ENCODE results near the gene SPTBN1. TPM values are rescaled to one million over a fixed set of nuclear protein-coding genes. Genes with fewer than 3 reads are reported as not detected.

SPTBN1 gene
- total and polyA plus RNA-seq, 2 of the 13 experiments (the other 11 are each of a cell fraction or from before 2014, with no cell fraction given), result 123 to 299 TPM

DNA sequence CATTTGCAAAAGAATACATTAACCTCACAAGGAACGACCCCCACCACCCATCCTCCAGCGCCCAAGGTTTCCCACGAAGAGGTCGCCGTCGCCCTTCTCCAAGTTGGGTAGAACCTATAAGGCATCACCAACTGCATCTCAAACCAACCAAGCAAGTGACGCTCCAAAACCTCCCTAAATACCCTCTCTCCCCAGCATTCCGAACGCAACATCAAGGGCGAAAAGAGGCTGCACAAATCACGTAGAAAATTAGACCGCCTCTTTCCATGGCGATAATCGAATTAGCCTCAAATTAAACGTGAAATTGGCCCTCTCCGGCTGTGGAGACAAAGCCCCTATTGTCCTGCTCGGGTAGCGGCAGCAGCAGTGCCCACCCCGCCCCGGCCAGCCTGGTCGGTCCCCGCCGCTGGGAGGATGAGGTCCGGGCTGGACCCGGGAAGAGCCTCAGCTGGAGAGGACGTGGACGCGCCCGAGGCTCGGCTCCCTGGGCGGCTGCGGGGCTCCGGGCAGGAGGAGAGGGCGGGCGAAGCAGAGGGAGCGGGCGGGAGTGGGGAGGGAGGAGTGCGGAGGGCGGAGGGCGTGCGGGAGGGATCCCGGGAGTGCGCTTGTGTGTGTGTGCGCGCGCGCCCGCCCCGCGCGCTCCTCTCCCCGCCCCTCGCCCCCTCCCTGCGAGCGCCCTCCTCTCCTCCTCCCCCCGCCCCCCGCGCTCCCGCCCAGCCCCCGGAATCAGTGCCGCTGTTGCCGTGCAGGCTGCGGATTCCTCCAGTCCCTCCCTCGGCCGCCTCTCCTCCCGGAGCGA is at the start of gene SPTBN1 (continued):
- TF ChIP-seq, protein P1, sequence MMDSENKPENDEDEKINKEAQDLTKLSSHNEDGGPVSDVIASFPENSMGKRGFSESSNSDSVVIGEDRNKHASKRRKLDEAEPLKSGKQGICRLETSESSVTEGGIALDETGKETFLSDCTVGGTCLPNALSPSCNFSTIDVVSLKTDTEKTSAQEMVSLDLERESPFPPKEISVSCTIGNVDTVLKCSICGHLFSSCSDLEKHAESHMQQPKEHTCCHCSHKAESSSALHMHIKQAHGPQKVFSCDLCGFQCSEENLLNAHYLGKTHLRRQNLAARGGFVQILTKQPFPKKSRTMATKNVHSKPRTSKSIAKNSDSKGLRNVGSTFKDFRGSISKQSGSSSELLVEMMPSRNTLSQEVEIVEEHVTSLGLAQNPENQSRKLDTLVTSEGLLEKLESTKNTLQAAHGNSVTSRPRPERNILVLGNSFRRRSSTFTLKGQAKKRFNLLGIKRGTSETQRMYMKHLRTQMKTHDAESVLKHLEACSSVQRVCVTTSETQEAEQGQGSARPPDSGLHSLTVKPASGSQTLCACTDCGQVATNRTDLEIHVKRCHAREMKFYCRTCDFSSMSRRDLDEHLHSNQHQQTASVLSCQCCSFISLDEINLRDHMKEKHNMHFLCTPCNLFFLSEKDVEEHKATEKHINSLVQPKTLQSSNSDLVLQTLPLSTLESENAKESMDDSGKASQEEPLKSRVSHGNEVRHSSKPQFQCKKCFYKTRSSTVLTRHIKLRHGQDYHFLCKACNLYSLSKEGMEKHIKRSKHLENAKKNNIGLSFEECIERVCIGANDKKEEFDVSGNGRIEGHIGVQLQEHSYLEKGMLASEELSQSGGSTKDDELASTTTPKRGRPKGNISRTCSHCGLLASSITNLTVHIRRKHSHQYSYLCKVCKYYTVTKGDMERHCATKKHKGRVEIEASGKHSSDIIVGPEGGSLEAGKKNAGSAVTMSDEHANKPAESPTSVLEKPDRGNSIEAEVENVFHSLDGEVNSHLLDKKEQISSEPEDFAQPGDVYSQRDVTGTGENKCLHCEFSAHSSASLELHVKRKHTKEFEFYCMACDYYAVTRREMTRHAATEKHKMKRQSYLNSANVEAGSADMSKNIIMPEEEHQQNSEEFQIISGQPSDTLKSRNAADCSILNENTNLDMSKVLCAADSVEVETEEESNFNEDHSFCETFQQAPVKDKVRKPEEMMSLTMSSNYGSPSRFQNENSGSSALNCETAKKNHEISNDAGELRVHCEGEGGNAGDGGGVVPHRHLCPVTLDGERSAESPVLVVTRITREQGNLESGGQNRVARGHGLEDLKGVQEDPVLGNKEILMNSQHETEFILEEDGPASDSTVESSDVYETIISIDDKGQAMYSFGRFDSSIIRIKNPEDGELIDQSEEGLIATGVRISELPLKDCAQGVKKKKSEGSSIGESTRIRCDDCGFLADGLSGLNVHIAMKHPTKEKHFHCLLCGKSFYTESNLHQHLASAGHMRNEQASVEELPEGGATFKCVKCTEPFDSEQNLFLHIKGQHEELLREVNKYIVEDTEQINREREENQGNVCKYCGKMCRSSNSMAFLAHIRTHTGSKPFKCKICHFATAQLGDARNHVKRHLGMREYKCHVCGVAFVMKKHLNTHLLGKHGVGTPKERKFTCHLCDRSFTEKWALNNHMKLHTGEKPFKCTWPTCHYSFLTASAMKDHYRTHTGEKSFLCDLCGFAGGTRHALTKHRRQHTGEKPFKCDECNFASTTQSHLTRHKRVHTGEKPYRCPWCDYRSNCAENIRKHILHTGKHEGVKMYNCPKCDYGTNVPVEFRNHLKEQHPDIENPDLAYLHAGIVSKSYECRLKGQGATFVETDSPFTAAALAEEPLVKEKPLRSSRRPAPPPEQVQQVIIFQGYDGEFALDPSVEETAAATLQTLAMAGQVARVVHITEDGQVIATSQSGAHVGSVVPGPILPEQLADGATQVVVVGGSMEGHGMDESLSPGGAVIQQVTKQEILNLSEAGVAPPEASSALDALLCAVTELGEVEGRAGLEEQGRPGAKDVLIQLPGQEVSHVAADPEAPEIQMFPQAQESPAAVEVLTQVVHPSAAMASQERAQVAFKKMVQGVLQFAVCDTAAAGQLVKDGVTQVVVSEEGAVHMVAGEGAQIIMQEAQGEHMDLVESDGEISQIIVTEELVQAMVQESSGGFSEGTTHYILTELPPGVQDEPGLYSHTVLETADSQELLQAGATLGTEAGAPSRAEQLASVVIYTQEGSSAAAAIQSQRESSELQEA (CRISPR knock-in tag; IDR thresholded peaks at IDR 0.05; ENCODE audit: not compliant biosample characterization), result peak; percentile 64
- 0 out of 2 replicates have a peak, but pooled peaks have one; percentile 2 for TF ChIP-seq ZNF121 (CRISPR knock-in tag; IDR thresholded peaks at IDR 0.05)
- no peak for TF ChIP-seq RARG (CRISPR knock-in tag; IDR thresholded peaks at IDR 0.05; ENCODE audit: low read depth)
- TF ChIP-seq, protein P2, sequence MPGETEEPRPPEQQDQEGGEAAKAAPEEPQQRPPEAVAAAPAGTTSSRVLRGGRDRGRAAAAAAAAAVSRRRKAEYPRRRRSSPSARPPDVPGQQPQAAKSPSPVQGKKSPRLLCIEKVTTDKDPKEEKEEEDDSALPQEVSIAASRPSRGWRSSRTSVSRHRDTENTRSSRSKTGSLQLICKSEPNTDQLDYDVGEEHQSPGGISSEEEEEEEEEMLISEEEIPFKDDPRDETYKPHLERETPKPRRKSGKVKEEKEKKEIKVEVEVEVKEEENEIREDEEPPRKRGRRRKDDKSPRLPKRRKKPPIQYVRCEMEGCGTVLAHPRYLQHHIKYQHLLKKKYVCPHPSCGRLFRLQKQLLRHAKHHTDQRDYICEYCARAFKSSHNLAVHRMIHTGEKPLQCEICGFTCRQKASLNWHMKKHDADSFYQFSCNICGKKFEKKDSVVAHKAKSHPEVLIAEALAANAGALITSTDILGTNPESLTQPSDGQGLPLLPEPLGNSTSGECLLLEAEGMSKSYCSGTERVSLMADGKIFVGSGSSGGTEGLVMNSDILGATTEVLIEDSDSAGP (CRISPR knock-in tag; IDR thresholded peaks at IDR 0.05; ENCODE audit: borderline replicate concordance), result peak; percentile 74; the same call in 1 of the 2 replicates
- TF ChIP-seq MXI1 (IDR thresholded peaks at IDR 0.05; ENCODE audit: borderline replicate concordance, low read depth, low read length), result peak; percentile 25; the same call in 1 of the 3 replicates
- TF ChIP-seq SRSF4 (IDR thresholded peaks at IDR 0.05; ENCODE audit: low read depth, low read length, poor library complexity, severe bottlenecking), result no peak
- TF ChIP-seq, protein P3, sequence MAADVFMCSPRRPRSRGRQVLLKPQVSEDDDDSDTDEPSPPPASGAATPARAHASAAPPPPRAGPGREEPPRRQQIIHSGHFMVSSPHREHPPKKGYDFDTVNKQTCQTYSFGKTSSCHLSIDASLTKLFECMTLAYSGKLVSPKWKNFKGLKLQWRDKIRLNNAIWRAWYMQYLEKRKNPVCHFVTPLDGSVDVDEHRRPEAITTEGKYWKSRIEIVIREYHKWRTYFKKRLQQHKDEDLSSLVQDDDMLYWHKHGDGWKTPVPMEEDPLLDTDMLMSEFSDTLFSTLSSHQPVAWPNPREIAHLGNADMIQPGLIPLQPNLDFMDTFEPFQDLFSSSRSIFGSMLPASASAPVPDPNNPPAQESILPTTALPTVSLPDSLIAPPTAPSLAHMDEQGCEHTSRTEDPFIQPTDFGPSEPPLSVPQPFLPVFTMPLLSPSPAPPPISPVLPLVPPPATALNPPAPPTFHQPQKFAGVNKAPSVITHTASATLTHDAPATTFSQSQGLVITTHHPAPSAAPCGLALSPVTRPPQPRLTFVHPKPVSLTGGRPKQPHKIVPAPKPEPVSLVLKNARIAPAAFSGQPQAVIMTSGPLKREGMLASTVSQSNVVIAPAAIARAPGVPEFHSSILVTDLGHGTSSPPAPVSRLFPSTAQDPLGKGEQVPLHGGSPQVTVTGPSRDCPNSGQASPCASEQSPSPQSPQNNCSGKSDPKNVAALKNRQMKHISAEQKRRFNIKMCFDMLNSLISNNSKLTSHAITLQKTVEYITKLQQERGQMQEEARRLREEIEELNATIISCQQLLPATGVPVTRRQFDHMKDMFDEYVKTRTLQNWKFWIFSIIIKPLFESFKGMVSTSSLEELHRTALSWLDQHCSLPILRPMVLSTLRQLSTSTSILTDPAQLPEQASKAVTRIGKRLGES (CRISPR knock-in tag; IDR thresholded peaks at IDR 0.05; ENCODE audit: borderline replicate concordance), result no peak
- no peak for TF ChIP-seq NR2F1 (CRISPR knock-in tag; IDR thresholded peaks at IDR 0.05)
- 0 out of 2 replicates have a peak, but pooled peaks have one; percentile 37 for TF ChIP-seq SP140L (CRISPR knock-in tag; IDR thresholded peaks at IDR 0.05; ENCODE audit: borderline replicate concordance)
- no peak for TF ChIP-seq SIX1 (CRISPR knock-in tag; IDR thresholded peaks at IDR 0.05; ENCODE audit: borderline replicate concordance)
- TF ChIP-seq RNF2 (conservative IDR thresholded peaks at IDR 0.05; ENCODE audit: low read depth), result no peak
- TF ChIP-seq ZNF773 (CRISPR knock-in tag; IDR thresholded peaks at IDR 0.05; ENCODE audit: borderline replicate concordance), result no peak
- peak; percentile 79; the same call in 1 of the 2 replicates for TF ChIP-seq MIER3 (CRISPR knock-in tag; IDR thresholded peaks at IDR 0.05; ENCODE audit: borderline replicate concordance)
- TF ChIP-seq, protein P4, sequence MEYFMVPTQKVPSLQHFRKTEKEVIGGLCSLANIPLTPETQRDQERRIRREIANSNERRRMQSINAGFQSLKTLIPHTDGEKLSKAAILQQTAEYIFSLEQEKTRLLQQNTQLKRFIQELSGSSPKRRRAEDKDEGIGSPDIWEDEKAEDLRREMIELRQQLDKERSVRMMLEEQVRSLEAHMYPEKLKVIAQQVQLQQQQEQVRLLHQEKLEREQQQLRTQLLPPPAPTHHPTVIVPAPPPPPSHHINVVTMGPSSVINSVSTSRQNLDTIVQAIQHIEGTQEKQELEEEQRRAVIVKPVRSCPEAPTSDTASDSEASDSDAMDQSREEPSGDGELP (IDR thresholded peaks at IDR 0.05; ENCODE audit: borderline replicate concordance, low read depth), result peak; percentile 88
